ENCODE measurements around the gene SMIM36.

SMIM36 gene

DNA sequence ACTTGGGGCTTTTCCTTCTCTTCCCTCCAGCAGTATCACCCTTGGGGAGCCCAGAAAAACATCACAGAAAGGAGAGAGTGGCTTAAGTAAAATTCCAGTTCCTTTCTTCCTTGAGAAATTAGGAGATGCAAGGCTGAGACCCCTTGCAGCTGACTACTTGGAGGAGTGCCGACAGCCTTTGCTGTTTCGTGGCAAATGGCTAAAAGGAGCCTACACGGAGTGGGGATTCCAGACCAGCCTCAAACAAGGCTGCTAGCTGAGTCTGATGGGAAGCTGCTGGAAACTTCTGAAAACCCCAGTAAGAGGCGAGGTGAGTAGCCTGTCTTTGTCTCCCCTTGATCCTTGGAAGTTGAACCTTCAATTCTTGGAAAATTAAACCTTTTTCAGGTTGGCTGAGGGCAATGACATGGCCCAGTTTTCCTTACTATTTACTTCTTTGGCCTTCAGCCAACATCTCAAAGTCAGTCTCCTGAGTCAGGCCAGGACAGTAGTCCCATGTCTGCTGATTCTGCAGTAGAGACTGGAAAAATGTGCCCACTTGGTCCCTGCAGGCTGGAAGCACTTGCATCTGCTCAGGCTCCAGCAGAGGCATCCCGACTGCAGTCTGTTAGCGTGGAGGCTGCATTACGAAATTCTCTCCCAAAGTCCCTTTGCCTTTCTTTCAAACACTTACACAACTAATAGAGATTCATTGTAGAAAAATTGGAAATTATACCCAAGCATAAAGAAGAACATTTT, 23.4 kb downstream of the SMIM36 start:
- no CpG with 5 or more reads among the region's 7 CpGs for WGBS (ENCODE audit: extremely low coverage, insufficient coverage, low lambda C conversion rate)

DNA sequence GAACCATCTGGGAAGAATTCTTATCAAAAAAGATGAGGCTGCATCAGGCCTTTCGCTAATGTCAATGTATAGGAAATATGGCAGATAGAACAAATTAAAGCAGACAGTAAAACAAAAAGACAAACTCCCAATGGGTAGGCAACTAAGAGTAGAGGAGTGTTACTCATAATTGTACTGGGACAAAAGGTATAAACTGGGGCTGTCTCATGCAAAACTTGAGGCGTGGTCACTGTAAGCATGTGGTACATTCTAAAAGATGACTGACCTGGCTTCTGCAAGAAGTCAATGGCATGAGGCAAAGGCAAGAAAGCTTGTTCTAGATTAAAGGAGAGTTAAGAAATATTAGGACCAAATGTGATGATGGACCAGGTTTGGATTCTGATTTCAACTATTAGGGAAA, 26.7 kb downstream of the SMIM36 start:
- DNase-seq, result no peak
- WGBS (ENCODE audit: extremely low coverage, insufficient coverage, low lambda C conversion rate), result no CpG with 5 or more reads among the region's 2 CpGs
- Histone ChIP-seq H3K56ac (ENCODE audit: low read length) (no peak overlapping the region), H2BK15ac (replicated peaks; ENCODE audit: low read depth) (no peak overlapping the region), H3K23ac (ENCODE audit: low read length) (no peak overlapping the region), H3K4me1 (ENCODE audit: control insufficient read depth, low read depth, low read length) (no peaks in the 10 kb centered on the region), H3K4ac (ENCODE audit: low read depth, low read length) (no peak overlapping the region), H3K27me3 (ENCODE audit: insufficient read depth, low read length, poor library complexity) (no peaks in the 10 kb centered on the region), H3K4me3 (ENCODE audit: low read length) (no peak overlapping the region), H3K4me2 (ENCODE audit: low read length) (no peak overlapping the region), H3K36me3 (ENCODE audit: control insufficient read depth, insufficient read depth, low read length) (no peaks in the 10 kb centered on the region), H4K8ac (ENCODE audit: low read depth, low read length) (no peak overlapping the region), H3K79me1 (ENCODE audit: low read length) (no peaks in the 10 kb centered on the region), H2BK120ac (ENCODE audit: low read depth, low read length) (no peak overlapping the region), H3K18ac (ENCODE audit: low read length) (no peak overlapping the region), H4K5ac (ENCODE audit: low read length) (no peak overlapping the region), H2AK5ac (ENCODE audit: low read length) (no peak overlapping the region), H3K79me2 (ENCODE audit: control insufficient read depth, insufficient read depth, low read length) (no peaks in the 10 kb centered on the region), H3K9ac (ENCODE audit: low read length) (no peak overlapping the region), H3K27ac (ENCODE audit: low read depth, low read length) (no peak overlapping the region), H2BK5ac (ENCODE audit: low read length) (no peak overlapping the region)

More for the DNA sequence above, 23.4 kb downstream of the SMIM36 start:
- H3K4me2 ChIP-seq (ENCODE audit: low read length), result no peak overlapping the region
- no peak overlapping the region for H2BK120ac ChIP-seq (ENCODE audit: low read depth, low read length)
- no peak overlapping the region for H4K5ac ChIP-seq (ENCODE audit: low read length)
- no peak overlapping the region for H2BK15ac ChIP-seq (replicated peaks; ENCODE audit: low read depth)
- H3K4me3 ChIP-seq (ENCODE audit: low read length), result no peak overlapping the region
- no peaks in the 10 kb centered on the region for H3K79me1 ChIP-seq (ENCODE audit: low read length)
- no peak overlapping the region for H3K4ac ChIP-seq (ENCODE audit: low read depth, low read length)
- H3K56ac ChIP-seq (ENCODE audit: low read length), result no peak overlapping the region
- H3K9ac ChIP-seq (ENCODE audit: low read length), result no peak overlapping the region
- H3K27me3 ChIP-seq (ENCODE audit: insufficient read depth, low read length, poor library complexity), result no peaks in the 10 kb centered on the region
- peak overlapping the region; percentile 57 for H3K23ac ChIP-seq (ENCODE audit: low read length)
- H2BK5ac ChIP-seq (ENCODE audit: low read length), result no peak overlapping the region
- DNase-seq, result no peak
- no peaks in the 10 kb centered on the region for H3K79me2 ChIP-seq (ENCODE audit: control insufficient read depth, insufficient read depth, low read length)
- H3K27ac ChIP-seq (ENCODE audit: low read depth, low read length), result no peak overlapping the region
- H4K8ac ChIP-seq (ENCODE audit: low read depth, low read length), result no peak overlapping the region
- no peaks in the 10 kb centered on the region for H3K4me1 ChIP-seq (ENCODE audit: control insufficient read depth, low read depth, low read length)
- no peaks in the 10 kb centered on the region for H3K36me3 ChIP-seq (ENCODE audit: control insufficient read depth, insufficient read depth, low read length)
- H2AK5ac ChIP-seq (ENCODE audit: low read length), result no peak overlapping the region
- H3K18ac ChIP-seq (ENCODE audit: low read length), result no peak overlapping the region

DNA sequence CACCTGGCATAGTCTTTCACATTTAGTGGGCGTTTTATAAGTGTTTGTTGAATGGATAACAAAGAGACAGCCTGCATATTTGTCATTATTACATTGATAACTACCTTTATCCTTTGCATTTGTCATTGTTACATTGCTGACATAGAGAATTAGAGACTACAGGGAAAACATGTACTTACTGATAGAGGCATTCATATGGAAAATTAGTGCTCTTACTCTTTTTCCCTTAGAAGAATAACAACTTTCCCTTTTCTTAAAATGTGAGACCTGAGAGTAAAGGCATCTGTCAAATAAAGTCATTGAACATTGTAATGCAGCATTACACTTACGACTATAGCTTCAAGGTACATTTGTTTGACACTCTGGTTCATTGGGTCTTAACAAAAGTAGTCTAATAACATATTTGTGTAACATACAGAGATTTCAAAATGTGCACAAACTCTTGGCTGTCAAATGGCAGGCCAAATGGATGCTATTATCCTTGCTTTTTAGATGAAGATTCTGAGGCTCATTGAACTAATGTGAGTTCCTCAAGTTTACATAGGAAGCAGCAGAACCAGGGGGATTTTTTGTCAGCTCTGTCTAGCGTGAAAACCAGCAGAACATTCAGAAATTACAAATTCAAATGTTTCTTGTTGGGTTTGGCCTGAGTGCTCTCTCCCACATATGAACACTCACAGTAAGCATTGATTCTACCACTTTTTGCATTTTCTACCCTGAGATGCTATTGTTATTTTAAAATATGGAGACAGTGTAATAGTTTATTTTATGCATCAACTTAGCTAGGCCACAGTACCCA, 28.5 kb downstream of the SMIM36 start:
- H3K56ac ChIP-seq (ENCODE audit: low read length), result no peak overlapping the region
- H3K23ac ChIP-seq (ENCODE audit: low read length), result no peak overlapping the region
- H4K5ac ChIP-seq (ENCODE audit: low read length), result no peak overlapping the region
- no peak overlapping the region for H3K4me2 ChIP-seq (ENCODE audit: low read length)
- H3K9ac ChIP-seq (ENCODE audit: low read length), result no peak overlapping the region
- no peak overlapping the region for H2BK15ac ChIP-seq (replicated peaks; ENCODE audit: low read depth)
- WGBS (ENCODE audit: extremely low coverage, insufficient coverage, low lambda C conversion rate), result no CpG with 5 or more reads among the region's 3 CpGs
- H3K18ac ChIP-seq (ENCODE audit: low read length), result no peak overlapping the region
- H3K36me3 ChIP-seq (ENCODE audit: control insufficient read depth, insufficient read depth, low read length), result no peaks in the 10 kb centered on the region
- H3K4ac ChIP-seq (ENCODE audit: low read depth, low read length), result no peak overlapping the region
- no peak overlapping the region for H2BK120ac ChIP-seq (ENCODE audit: low read depth, low read length)
- H3K27me3 ChIP-seq (ENCODE audit: insufficient read depth, low read length, poor library complexity), result no peaks in the 10 kb centered on the region
- H3K79me2 ChIP-seq (ENCODE audit: control insufficient read depth, insufficient read depth, low read length), result no peaks in the 10 kb centered on the region
- no peaks in the 10 kb centered on the region for H3K79me1 ChIP-seq (ENCODE audit: low read length)
- no peak for DNase-seq
- H2AK5ac ChIP-seq (ENCODE audit: low read length), result no peak overlapping the region
- H3K4me1 ChIP-seq (ENCODE audit: control insufficient read depth, low read depth, low read length), result no peaks in the 10 kb centered on the region
- H3K4me3 ChIP-seq (ENCODE audit: low read length), result no peak overlapping the region
- H4K8ac ChIP-seq (ENCODE audit: low read depth, low read length), result no peak overlapping the region
- H3K27ac ChIP-seq (ENCODE audit: low read depth, low read length), result no peak overlapping the region
- H2BK5ac ChIP-seq (ENCODE audit: low read length), result no peak overlapping the region

DNA sequence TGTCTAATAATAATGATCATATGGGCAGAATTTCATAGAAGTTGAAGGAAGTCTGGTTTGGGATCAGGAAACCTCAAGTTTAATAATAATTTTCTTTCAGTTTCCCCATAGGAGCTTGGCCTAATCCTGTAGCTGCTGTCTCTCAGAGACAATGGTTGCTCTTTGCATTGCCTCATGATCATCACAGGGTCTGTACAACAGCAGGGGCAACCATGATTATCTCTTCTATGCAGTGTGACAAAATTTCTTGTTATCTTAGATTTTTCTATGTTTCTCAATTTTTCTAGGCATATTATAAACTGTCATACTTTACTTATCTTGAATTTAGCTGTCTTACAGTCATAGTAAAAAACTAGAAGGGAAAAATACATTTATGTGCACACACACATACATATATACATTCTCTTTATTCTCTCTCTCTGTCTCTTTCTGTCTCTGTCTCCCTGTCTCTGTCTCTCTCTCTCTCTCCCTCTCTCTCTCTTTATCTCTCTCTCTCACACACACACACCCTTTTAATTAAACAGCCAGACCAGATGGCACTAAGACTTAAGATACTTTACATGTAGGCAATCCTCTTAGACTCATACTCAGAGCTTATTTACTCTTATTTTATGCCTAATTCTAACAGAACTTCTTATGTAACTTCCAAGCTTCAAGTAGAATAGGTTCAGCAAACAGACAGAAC, 30.5 kb downstream of the SMIM36 start:
- no peaks in the 10 kb centered on the region for H3K27me3 ChIP-seq (ENCODE audit: insufficient read depth, low read length, poor library complexity)
- no peak overlapping the region for H4K8ac ChIP-seq (ENCODE audit: low read depth, low read length)
- H2BK5ac ChIP-seq (ENCODE audit: low read length), result no peak overlapping the region
- no peaks in the 10 kb centered on the region for H3K79me2 ChIP-seq (ENCODE audit: control insufficient read depth, insufficient read depth, low read length)
- DNase-seq, result no peak
- H2AK5ac ChIP-seq (ENCODE audit: low read length), result no peak overlapping the region
- H3K56ac ChIP-seq (ENCODE audit: low read length), result no peak overlapping the region
- no peaks in the 10 kb centered on the region for H3K36me3 ChIP-seq (ENCODE audit: control insufficient read depth, insufficient read depth, low read length)
- H2BK15ac ChIP-seq (replicated peaks; ENCODE audit: low read depth), result no peak overlapping the region
- H4K5ac ChIP-seq (ENCODE audit: low read length), result no peak overlapping the region
- H3K4me3 ChIP-seq (ENCODE audit: low read length), result no peak overlapping the region
- no peak overlapping the region for H3K4ac ChIP-seq (ENCODE audit: low read depth, low read length)
- no peak overlapping the region for H3K23ac ChIP-seq (ENCODE audit: low read length)
- no peaks in the 10 kb centered on the region for H3K4me1 ChIP-seq (ENCODE audit: control insufficient read depth, low read depth, low read length)
- no peaks in the 10 kb centered on the region for H3K79me1 ChIP-seq (ENCODE audit: low read length)
- no peak overlapping the region for H2BK120ac ChIP-seq (ENCODE audit: low read depth, low read length)
- H3K18ac ChIP-seq (ENCODE audit: low read length), result no peak overlapping the region
- no peak overlapping the region for H3K4me2 ChIP-seq (ENCODE audit: low read length)
- H3K9ac ChIP-seq (ENCODE audit: low read length), result no peak overlapping the region
- H3K27ac ChIP-seq (ENCODE audit: low read depth, low read length), result no peak overlapping the region

DNA sequence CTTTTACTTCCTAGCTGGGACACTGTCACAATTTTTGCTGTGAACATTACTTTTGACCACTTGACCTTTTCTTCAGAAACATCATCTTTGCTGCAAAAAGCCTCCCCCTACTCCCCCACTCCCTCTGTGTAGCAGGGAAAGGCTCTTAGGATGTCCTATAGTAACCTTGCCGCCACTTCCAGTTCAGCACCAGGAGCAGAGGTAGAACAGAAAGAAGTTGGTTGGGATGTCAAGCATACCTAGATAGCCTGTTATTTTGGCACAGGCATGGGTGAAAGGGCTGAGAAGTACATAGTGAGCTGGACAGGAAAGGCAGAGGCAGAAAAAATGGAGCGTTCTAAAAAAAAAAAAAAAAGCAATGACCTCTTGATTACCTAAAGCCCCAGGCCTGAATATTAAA, 31.3 kb downstream of the SMIM36 start:
- Histone ChIP-seq H4K8ac (ENCODE audit: low read depth, low read length) (no peak overlapping the region), H2BK15ac (replicated peaks; ENCODE audit: low read depth) (no peak overlapping the region), H2BK120ac (ENCODE audit: low read depth, low read length) (no peak overlapping the region), H3K27ac (ENCODE audit: low read depth, low read length) (no peak overlapping the region), H3K4ac (ENCODE audit: low read depth, low read length) (no peak overlapping the region), H3K56ac (ENCODE audit: low read length) (no peak overlapping the region), H3K4me1 (ENCODE audit: control insufficient read depth, low read depth, low read length) (no peaks in the 10 kb centered on the region), H3K79me2 (ENCODE audit: control insufficient read depth, insufficient read depth, low read length) (no peaks in the 10 kb centered on the region), H3K36me3 (ENCODE audit: control insufficient read depth, insufficient read depth, low read length) (no peaks in the 10 kb centered on the region), H3K18ac (ENCODE audit: low read length) (no peak overlapping the region), H2AK5ac (ENCODE audit: low read length) (no peak overlapping the region), H3K4me2 (ENCODE audit: low read length) (no peak overlapping the region), H4K5ac (ENCODE audit: low read length) (no peak overlapping the region), H3K4me3 (ENCODE audit: low read length) (no peak overlapping the region), H3K27me3 (ENCODE audit: insufficient read depth, low read length, poor library complexity) (no peaks in the 10 kb centered on the region), H2BK5ac (ENCODE audit: low read length) (no peak overlapping the region), H3K9ac (ENCODE audit: low read length) (no peak overlapping the region), H3K23ac (ENCODE audit: low read length) (no peak overlapping the region), H3K79me1 (ENCODE audit: low read length) (no peaks in the 10 kb centered on the region)
- DNase-seq, result peak; percentile 23
- WGBS (ENCODE audit: extremely low coverage, insufficient coverage, low lambda C conversion rate), result no CpG with 5 or more reads among the region's 2 CpGs

Data from mesendoderm (in vitro differentiated cells).